IMR-90 (cell line): Measurements from ENCODE around the gene PNO1. TPM values are rescaled to one million over a fixed set of nuclear protein-coding genes. Genes with fewer than 3 reads are reported as not detected.
A peak's percentile ranks its signal among the peaks of the same experiment; 100 is the strongest.

ENCODE experiments used
- ATAC-seq: fragments of 200-7000 bp; cut with Tn5 transposase; 2 replicates; pipeline ENCODE4 v1.9.1; 2020; ENCODE audit warnings: low read depth, mild to moderate bottlenecking, moderate library complexity
- BruUV-seq: library from RNA; stranded (reverse); fragments of 400-500 nt; replicated peaks from 2 replicates; lab custom pipeline; 2021; lab: Mats Ljungman, UMichigan
- CTCF ChIA-PET: fragments of 300-600 bp; formaldehyde crosslinking; extraction: SDS; loops from one replicate; lab custom pipeline; 2021; ENCODE audit warnings: antibody characterized with exemption; lab: Yijun Ruan, JAX
- POLR2A ChIA-PET: fragments of 300-600 bp; sonication (Branson Sonifier 250); formaldehyde crosslinking; loops from one replicate; lab custom pipeline; 2022; ENCODE audit warnings: antibody characterized with exemption; ENCODE audit not compliant: unreplicated experiment; lab: Charles Lee
- DNase-seq: peaks from one replicate; pipeline ENCODE4 v3.0.0; 2013
- H2AFZ ChIP-seq: replicated peaks from 2 replicates; pipeline ENCODE3; 2013; ENCODE audit warnings: low read length, mild to moderate bottlenecking; ENCODE audit not compliant: poor library complexity
- H2AK5ac ChIP-seq: 2 replicates; pipeline ENCODE4 v1.6.1; 2013; ENCODE audit warnings: low read depth, low read length, inconsistent platforms
- H2AK9ac ChIP-seq: replicated peaks from 2 replicates; pipeline ENCODE3; 2013; ENCODE audit warnings: mild to moderate bottlenecking, low read depth, low read length, moderate library complexity; ENCODE audit not compliant: poor library complexity
- H2BK120ac ChIP-seq: 2 replicates; pipeline ENCODE4 v1.6.1; 2013; ENCODE audit warnings: low read depth, low read length, inconsistent platforms
- H2BK15ac ChIP-seq: 3 replicates; pipeline ENCODE4 v1.6.1; 2013; ENCODE audit warnings: low read depth, low read length, inconsistent platforms
- H2BK20ac ChIP-seq: 2 replicates; pipeline ENCODE4 v1.6.1; 2013; ENCODE audit warnings: low read depth, mild to moderate bottlenecking, inconsistent platforms, low read length, moderate library complexity
- H2BK5ac ChIP-seq: 2 replicates; pipeline ENCODE4 v1.6.1; 2013; ENCODE audit warnings: mild to moderate bottlenecking, low read depth, low read length, inconsistent platforms; ENCODE audit not compliant: poor library complexity, severe bottlenecking
- H3K14ac ChIP-seq: replicated peaks from 2 replicates; pipeline ENCODE4 v1.6.1; 2013; ENCODE audit warnings: low read depth, low read length, inconsistent platforms
- H3K18ac ChIP-seq: 2 replicates; pipeline ENCODE4 v1.6.1; 2013; ENCODE audit warnings: low read depth, low read length, control low read depth
- H3K23ac ChIP-seq: 2 replicates; pipeline ENCODE4 v1.6.1; 2013; ENCODE audit warnings: low read depth, low read length, inconsistent platforms
- H3K27ac ChIP-seq: 2 replicates; pipeline ENCODE4 v1.5.1; 2013; ENCODE audit warnings: mild to moderate bottlenecking, control low read depth, low read length; ENCODE audit not compliant: insufficient read depth
- H3K27me3 ChIP-seq: 2 replicates; pipeline ENCODE4 v1.6.1; 2013; ENCODE audit warnings: low read length; ENCODE audit not compliant: control insufficient read depth, insufficient read depth
- H3K36me3 ChIP-seq: 2 replicates; pipeline ENCODE4 v1.6.1; 2013; ENCODE audit warnings: low read length, mixed read lengths; ENCODE audit not compliant: control insufficient read depth, insufficient read depth
- H3K4ac ChIP-seq: 2 replicates; pipeline ENCODE4 v1.6.1; 2013; ENCODE audit warnings: low read depth, low read length, inconsistent platforms
- H3K4me1 ChIP-seq: 2 replicates; pipeline ENCODE4 v1.6.1; 2013; ENCODE audit warnings: low read length, mixed read lengths; ENCODE audit not compliant: control insufficient read depth, insufficient read depth
- H3K4me2 ChIP-seq: 2 replicates; pipeline ENCODE4 v1.6.1; 2013; ENCODE audit warnings: low read depth, mild to moderate bottlenecking, control low read depth, low read length, moderate library complexity
- H3K4me3 ChIP-seq: 2 replicates; pipeline ENCODE4 v1.5.1; 2013; ENCODE audit warnings: low read depth, mild to moderate bottlenecking, control low read depth, low read length, moderate library complexity; ENCODE audit not compliant: insufficient read depth
- H3K56ac ChIP-seq: 2 replicates; pipeline ENCODE4 v1.6.1; 2013; ENCODE audit warnings: low read length, inconsistent platforms; ENCODE audit not compliant: insufficient read depth; ENCODE audit errors: extremely low read depth
- H3K79me1 ChIP-seq, 2 experiments: 2 replicates each; pipeline ENCODE4 v1.6.1; 2013; ENCODE audit warnings: low read length in 2 of 2, inconsistent platforms in 1 of 2, low read depth in 1 of 2
- H3K9ac ChIP-seq: 2 replicates; pipeline ENCODE4 v1.6.1; 2013; ENCODE audit warnings: low read depth, low read length, control low read depth
- H3K9me1 ChIP-seq: 2 replicates; pipeline ENCODE4 v1.6.1; 2013; ENCODE audit warnings: low read length, inconsistent platforms; ENCODE audit not compliant: insufficient read depth
- H3K9me3 ChIP-seq: 2 replicates; pipeline ENCODE4 v1.6.1; 2013; ENCODE audit warnings: low read length; ENCODE audit not compliant: control insufficient read depth, insufficient read depth
- H4K20me1 ChIP-seq: 2 replicates; pipeline ENCODE4 v1.6.1; 2013; ENCODE audit warnings: low read length, inconsistent platforms; ENCODE audit not compliant: insufficient read depth
- H4K5ac ChIP-seq: 2 replicates; pipeline ENCODE4 v1.6.1; 2013; ENCODE audit warnings: mild to moderate bottlenecking, low read depth, low read length, control low read depth
- H4K8ac ChIP-seq, 2 experiments: 2 replicates each; pipeline ENCODE4 v1.6.1; 2013; ENCODE audit warnings: low read depth in 2 of 2, low read length in 2 of 2, control low read depth in 1 of 2, inconsistent platforms in 1 of 2
- H4K91ac ChIP-seq: 2 replicates; pipeline ENCODE4 v1.6.1; 2013; ENCODE audit warnings: low read depth, low read length, inconsistent platforms; ENCODE audit not compliant: insufficient read depth
- BHLHE40 ChIP-seq: fragments of 150-350 bp; IDR thresholded peaks from 2 replicates; pipeline ENCODE4 v1.6.1; 2016; ENCODE audit warnings: mild to moderate bottlenecking, low read depth, low read length
- CHD1 ChIP-seq: IDR thresholded peaks from 2 replicates; pipeline ENCODE4 v1.6.1; 2012; ENCODE audit warnings: low read depth, low read length, improper control_type of control experiment
- FOS ChIP-seq: fragments of 150-350 bp; IDR thresholded peaks from 2 replicates; pipeline ENCODE4 v1.6.1; 2016; ENCODE audit warnings: low read depth, low read length
- MAFK ChIP-seq: IDR thresholded peaks from 2 replicates; pipeline ENCODE4 v1.6.1; 2012; ENCODE audit warnings: low read depth, low read length, improper control_type of control experiment
- MAZ ChIP-seq: IDR thresholded peaks from 2 replicates; pipeline ENCODE4 v1.6.1; 2012; ENCODE audit warnings: low read depth, mild to moderate bottlenecking, low read length, improper control_type of control experiment, moderate library complexity, borderline replicate concordance
- NFE2L2 ChIP-seq: fragments of 150-350 bp; IDR thresholded peaks from 2 replicates; pipeline ENCODE4 v1.6.1; 2016; ENCODE audit warnings: low read depth, mild to moderate bottlenecking, low read length
- RAD21 ChIP-seq: IDR thresholded peaks from 2 replicates; pipeline ENCODE4 v1.6.1; 2012; ENCODE audit warnings: low read length, improper control_type of control experiment
- WGBS, 2 experiments: methylation state at CpG; one replicate each; pipeline versions ENCODE4 v1.1.5 to v1.1.7; 2013; ENCODE audit warnings: missing lambda C conversion rate in 2 of 2; ENCODE audit not compliant: insufficient read length in 1 of 2; ENCODE audit errors: extremely low coverage in 2 of 2; 5-methylcytosine and 5-hydroxymethylcytosine counted together
- dilution Hi-C: fragments of 300-500 bp; cut with HindIII; formaldehyde crosslinking; loops from one replicate; pipeline ENCODE4 v1.14.3; 2018; ENCODE audit warnings: low sequenced_read_pairs; ENCODE audit not compliant: unreplicated experiment
- in situ Hi-C: fragments of 300-500 bp; cut with MboI; formaldehyde crosslinking; loops from 3 replicates; pipeline ENCODE4 v1.14.3; 2019; ENCODE audit warnings: low sequenced_read_pairs, inconsistent platforms, mixed read lengths
- intact Hi-C: fragments of 100-400 bp; cut with micrococcal nuclease; formaldehyde crosslinking; loops from 2 replicates; pipeline ENCODE4 v1.10.0; 2022
- polyA plus RNA-seq, 3 experiments: library from polyadenylated mRNA; depleted of rRNA; stranded (reverse); fragments of >200 nt; gene quantifications; 2 replicates each; pipeline ENCODE4 v1.2.3, GENCODE V29; 2012; ENCODE audit warnings: low replicate concordance in 1 of 3
- total RNA-seq: library from RNA; depleted of rRNA; stranded (reverse); fragments of >200 nt; gene quantifications from 2 replicates; pipeline ENCODE4 v1.2.3, GENCODE V29; 2012
- TF ChIP-seq, protein P1 (sequence below): conservative IDR thresholded peaks from 2 replicates; pipeline ENCODE4 v1.5.1; 2012; ENCODE audit warnings: mild to moderate bottlenecking, low read depth, low read length, improper control_type of control experiment

PNO1 gene
- total and polyA plus RNA-seq, 2 of the 4 experiments (the other 2 are of a cell fraction), result 12.8 to 14.7 TPM

- no peak for TF ChIP-seq FOS
These were observed 35.6 kb upstream of the PNO1 start (continued) for GRCh38 chr2:68121873-68122679.

DNA sequence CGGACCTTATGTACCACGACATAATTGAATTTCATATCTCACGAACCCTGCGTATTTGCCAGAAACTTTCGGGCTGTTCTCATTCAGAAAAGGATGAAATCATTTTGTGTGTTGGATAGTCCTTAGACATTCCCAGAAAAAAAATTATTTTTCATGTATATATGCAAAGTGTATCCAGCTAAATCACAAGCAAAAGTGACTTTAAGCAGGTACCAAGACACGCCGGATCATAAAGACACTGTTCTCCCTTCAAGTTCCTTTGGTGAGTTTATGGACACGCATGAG is 35.1 kb upstream of the PNO1 start:
- H2AK5ac ChIP-seq, result no peak overlapping the region; the same call in 1 of the 2 replicates
- peak overlapping the region; percentile 75 for H2AFZ ChIP-seq
- no peak overlapping the region for H3K27ac ChIP-seq
- 0 out of 2 replicates have a peak overlapping the region, but pooled peaks have one; percentile 23 for H3K14ac ChIP-seq
- 60% methylated on average over 2 of the region's 8 CpGs; no CpG with 5 or more reads in 1 of the 2 experiments for WGBS, 2 experiments
- dilution Hi-C loops, result no loop called here
- no peaks in the 10 kb centered on the region for H4K20me1 ChIP-seq
- H3K4me3 ChIP-seq, result no peak overlapping the region
- H4K8ac ChIP-seq, result peak overlapping the region in 1 of 2 experiments; percentile 38; a peak in 1 of 4 replicates
- H4K5ac ChIP-seq, result no peak overlapping the region
- no peak overlapping the region for H2BK5ac ChIP-seq
- H3K9me1 ChIP-seq, result no peaks in the 10 kb centered on the region; the same call in 1 of the 2 replicates
- ChIA-PET POLR2A (no interaction called here), CTCF (interaction anchor here (0.9 to 3.0 kb wide), 9 partner anchors 11 to 319 kb away, joined by 3 to 23 read pairs (median 4); no protein-coding TSS in a partner anchor)
- H3K4me1 ChIP-seq, result no peaks in the 10 kb centered on the region; the same call in none of the 2 replicates
- H3K4ac ChIP-seq, result no peak overlapping the region
- in situ Hi-C loops, result loop anchor here (5.0 kb wide), 2 partner anchors 165 to 320 kb away; no protein-coding TSS in a partner anchor
- H4K91ac ChIP-seq, result no peak overlapping the region
- no peak for TF ChIP-seq NFE2L2
- no peak for TF ChIP-seq FOS
- TF ChIP-seq, protein P1, sequence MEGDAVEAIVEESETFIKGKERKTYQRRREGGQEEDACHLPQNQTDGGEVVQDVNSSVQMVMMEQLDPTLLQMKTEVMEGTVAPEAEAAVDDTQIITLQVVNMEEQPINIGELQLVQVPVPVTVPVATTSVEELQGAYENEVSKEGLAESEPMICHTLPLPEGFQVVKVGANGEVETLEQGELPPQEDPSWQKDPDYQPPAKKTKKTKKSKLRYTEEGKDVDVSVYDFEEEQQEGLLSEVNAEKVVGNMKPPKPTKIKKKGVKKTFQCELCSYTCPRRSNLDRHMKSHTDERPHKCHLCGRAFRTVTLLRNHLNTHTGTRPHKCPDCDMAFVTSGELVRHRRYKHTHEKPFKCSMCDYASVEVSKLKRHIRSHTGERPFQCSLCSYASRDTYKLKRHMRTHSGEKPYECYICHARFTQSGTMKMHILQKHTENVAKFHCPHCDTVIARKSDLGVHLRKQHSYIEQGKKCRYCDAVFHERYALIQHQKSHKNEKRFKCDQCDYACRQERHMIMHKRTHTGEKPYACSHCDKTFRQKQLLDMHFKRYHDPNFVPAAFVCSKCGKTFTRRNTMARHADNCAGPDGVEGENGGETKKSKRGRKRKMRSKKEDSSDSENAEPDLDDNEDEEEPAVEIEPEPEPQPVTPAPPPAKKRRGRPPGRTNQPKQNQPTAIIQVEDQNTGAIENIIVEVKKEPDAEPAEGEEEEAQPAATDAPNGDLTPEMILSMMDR, result no peak
- no peak for TF ChIP-seq MAZ
- no peak for TF ChIP-seq BHLHE40
- no peak for TF ChIP-seq RAD21
- TF ChIP-seq MAFK, result no peak
- TF ChIP-seq CHD1, result no peak
- H3K23ac ChIP-seq, result no peak overlapping the region
- intact Hi-C loops, result loop anchor here (1.0 to 5.0 kb wide), 5 partner anchors 35 to 319 kb away; partner anchors contain the start of gene PNO1
- no peak overlapping the region for H2BK20ac ChIP-seq
- no peaks in the 10 kb centered on the region for H3K9me3 ChIP-seq
- peak overlapping the region; percentile 3; the same call in 1 of the 2 replicates for H3K9ac ChIP-seq
- peak overlapping the region; percentile 62 for H3K4me2 ChIP-seq
- no TSS peak for BruUV-seq
- ATAC-seq (no peak; the same call in 1 of the 2 replicates), DNase-seq (no peak)
- peaks cover 1% of the 10 kb centered on the region; the same call in 1 of the 2 replicates for H3K27me3 ChIP-seq
- H3K79me1 ChIP-seq, result no peaks in the 10 kb centered on the region
- no peak overlapping the region for H2AK9ac ChIP-seq
- H3K36me3 ChIP-seq, result no peaks in the 10 kb centered on the region
- no peak overlapping the region for H2BK15ac ChIP-seq
- H3K18ac ChIP-seq, result no peak overlapping the region
- no peak overlapping the region for H3K56ac ChIP-seq
- no peak overlapping the region for H2BK120ac ChIP-seq
